ENCODE data around the gene RAVER1. TPM values are rescaled to one million over a fixed set of nuclear protein-coding genes. Genes with fewer than 3 reads are reported as not detected.

Gene RAVER1
- total and polyA plus RNA-seq, 2 donors (not counting 1 experiment from before 2014, with no cell fraction given) = 2.3 to 5.6 TPM

DNA sequence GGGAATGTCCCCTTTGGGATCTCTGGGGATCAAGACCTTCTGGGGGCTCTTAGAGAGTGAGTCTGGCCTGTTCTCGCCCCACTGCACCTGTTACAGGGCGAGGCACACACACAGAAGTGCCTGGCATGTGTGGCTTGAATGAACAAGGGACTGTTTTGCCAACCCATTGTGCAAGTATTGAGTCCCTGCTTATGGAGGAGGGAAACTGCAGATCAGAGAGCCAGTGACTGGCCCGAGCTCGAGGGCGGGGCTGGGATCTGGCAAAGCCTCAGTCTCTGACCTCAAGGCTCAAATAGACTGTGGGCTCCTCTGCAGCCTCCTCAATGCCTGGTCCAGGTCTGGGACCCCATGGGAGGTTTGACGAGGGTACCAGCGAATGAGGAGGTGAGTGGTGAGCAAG is 5.5 kb downstream of the RAVER1 start:
- no peak overlapping the region for H2AFZ ChIP-seq (ENCODE audit: low read length)
- no peaks in the 10 kb centered on the region for H4K20me1 ChIP-seq (ENCODE audit: control insufficient read depth, extremely low read depth, insufficient read depth, low read length)
- H3K4me1 ChIP-seq (ENCODE audit: control insufficient read depth, extremely low read depth, insufficient read depth, low read length) = peaks cover 4% of the 10 kb centered on the region
- H3K36me3 ChIP-seq (ENCODE audit: control insufficient read depth, insufficient read depth, low read length) = peaks cover 32% of the 10 kb centered on the region
- no peak overlapping the region for H3K27ac ChIP-seq (ENCODE audit: insufficient read depth, low read length)
- H3K4me2 ChIP-seq (ENCODE audit: extremely low read depth, insufficient read depth, low read length) = no peak overlapping the region
- DNase-seq (ENCODE audit: low read depth in 2 of 2) = no peak
- H3K79me2 ChIP-seq (ENCODE audit: control insufficient read depth, insufficient read depth, low read length) = peaks cover 24% of the 10 kb centered on the region
- no peaks in the 10 kb centered on the region for H3K27me3 ChIP-seq (ENCODE audit: control insufficient read depth, insufficient read depth, low read length)
- no peaks in the 10 kb centered on the region for H3K9me3 ChIP-seq (ENCODE audit: control insufficient read depth, insufficient read depth, low read depth, low read length)
- TF ChIP-seq, protein P1, sequence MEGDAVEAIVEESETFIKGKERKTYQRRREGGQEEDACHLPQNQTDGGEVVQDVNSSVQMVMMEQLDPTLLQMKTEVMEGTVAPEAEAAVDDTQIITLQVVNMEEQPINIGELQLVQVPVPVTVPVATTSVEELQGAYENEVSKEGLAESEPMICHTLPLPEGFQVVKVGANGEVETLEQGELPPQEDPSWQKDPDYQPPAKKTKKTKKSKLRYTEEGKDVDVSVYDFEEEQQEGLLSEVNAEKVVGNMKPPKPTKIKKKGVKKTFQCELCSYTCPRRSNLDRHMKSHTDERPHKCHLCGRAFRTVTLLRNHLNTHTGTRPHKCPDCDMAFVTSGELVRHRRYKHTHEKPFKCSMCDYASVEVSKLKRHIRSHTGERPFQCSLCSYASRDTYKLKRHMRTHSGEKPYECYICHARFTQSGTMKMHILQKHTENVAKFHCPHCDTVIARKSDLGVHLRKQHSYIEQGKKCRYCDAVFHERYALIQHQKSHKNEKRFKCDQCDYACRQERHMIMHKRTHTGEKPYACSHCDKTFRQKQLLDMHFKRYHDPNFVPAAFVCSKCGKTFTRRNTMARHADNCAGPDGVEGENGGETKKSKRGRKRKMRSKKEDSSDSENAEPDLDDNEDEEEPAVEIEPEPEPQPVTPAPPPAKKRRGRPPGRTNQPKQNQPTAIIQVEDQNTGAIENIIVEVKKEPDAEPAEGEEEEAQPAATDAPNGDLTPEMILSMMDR (conservative IDR thresholded peaks at IDR 0.05 in 1 of 2, IDR thresholded peaks at IDR 0.05 in 1 of 2; ENCODE audit: low read depth in 1 of 2, low read length in 2 of 2) = no peak
- TF ChIP-seq EZH2 (IDR thresholded peaks at IDR 0.05; ENCODE audit: low read length, missing control alignments) = no peak
- H3K9ac ChIP-seq (ENCODE audit: insufficient read depth, low read length) = no peak overlapping the region
- no peak overlapping the region for H3K4me3 ChIP-seq (replicated peaks in 1 of 4; ENCODE audit: control extremely low read depth in 1 of 4, insufficient read depth in 1 of 4, low read depth in 3 of 4, low read length in 4 of 4)

DNA sequence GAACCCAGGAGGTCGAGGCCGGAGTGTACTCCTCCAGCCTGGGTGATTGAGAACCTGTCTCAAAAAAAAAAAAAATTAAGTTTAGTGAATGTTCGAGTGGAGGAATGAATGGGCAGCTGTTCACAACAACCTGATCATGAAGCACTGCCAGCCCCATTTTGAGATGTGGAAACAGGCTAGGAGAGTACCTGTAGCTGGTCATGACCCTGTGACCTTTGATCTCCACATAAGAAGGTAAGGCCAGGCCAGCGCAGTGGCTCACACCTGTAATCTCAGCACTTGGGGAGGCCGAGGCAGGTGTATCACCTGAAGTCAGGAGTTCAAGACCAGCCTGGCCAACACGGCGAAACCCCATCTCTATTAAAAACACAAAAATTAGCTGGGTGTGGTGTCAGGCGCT is 7.6 kb downstream of the RAVER1 start:
- Histone ChIP-seq H3K79me2 (ENCODE audit: control insufficient read depth, insufficient read depth, low read length) (peaks cover 8% of the 10 kb centered on the region), H2AFZ (ENCODE audit: low read length) (no peak overlapping the region), H3K36me3 (ENCODE audit: control insufficient read depth, insufficient read depth, low read length) (peaks cover 36% of the 10 kb centered on the region), H3K27me3 (ENCODE audit: control insufficient read depth, insufficient read depth, low read length) (no peaks in the 10 kb centered on the region), H3K9me3 (ENCODE audit: control insufficient read depth, insufficient read depth, low read depth, low read length) (no peaks in the 10 kb centered on the region), H3K4me1 (ENCODE audit: control insufficient read depth, extremely low read depth, insufficient read depth, low read length) (no peaks in the 10 kb centered on the region), H3K9ac (ENCODE audit: insufficient read depth, low read length) (no peak overlapping the region), H3K27ac (ENCODE audit: insufficient read depth, low read length) (no peak overlapping the region), H4K20me1 (ENCODE audit: control insufficient read depth, extremely low read depth, insufficient read depth, low read length) (no peaks in the 10 kb centered on the region), H3K4me2 (ENCODE audit: extremely low read depth, insufficient read depth, low read length) (no peak overlapping the region), H3K4me3 (replicated peaks in 1 of 4; ENCODE audit: control extremely low read depth in 1 of 4, insufficient read depth in 1 of 4, low read depth in 3 of 4, low read length in 4 of 4) (no peak overlapping the region)
- TF ChIP-seq EZH2 (IDR thresholded peaks at IDR 0.05; ENCODE audit: low read length, missing control alignments) = no peak
- TF ChIP-seq, protein P1 (conservative IDR thresholded peaks at IDR 0.05 in 1 of 2, IDR thresholded peaks at IDR 0.05 in 1 of 2; ENCODE audit: low read depth in 1 of 2, low read length in 2 of 2) = no peak
- DNase-seq (ENCODE audit: low read depth in 2 of 2) = no peak

DNA sequence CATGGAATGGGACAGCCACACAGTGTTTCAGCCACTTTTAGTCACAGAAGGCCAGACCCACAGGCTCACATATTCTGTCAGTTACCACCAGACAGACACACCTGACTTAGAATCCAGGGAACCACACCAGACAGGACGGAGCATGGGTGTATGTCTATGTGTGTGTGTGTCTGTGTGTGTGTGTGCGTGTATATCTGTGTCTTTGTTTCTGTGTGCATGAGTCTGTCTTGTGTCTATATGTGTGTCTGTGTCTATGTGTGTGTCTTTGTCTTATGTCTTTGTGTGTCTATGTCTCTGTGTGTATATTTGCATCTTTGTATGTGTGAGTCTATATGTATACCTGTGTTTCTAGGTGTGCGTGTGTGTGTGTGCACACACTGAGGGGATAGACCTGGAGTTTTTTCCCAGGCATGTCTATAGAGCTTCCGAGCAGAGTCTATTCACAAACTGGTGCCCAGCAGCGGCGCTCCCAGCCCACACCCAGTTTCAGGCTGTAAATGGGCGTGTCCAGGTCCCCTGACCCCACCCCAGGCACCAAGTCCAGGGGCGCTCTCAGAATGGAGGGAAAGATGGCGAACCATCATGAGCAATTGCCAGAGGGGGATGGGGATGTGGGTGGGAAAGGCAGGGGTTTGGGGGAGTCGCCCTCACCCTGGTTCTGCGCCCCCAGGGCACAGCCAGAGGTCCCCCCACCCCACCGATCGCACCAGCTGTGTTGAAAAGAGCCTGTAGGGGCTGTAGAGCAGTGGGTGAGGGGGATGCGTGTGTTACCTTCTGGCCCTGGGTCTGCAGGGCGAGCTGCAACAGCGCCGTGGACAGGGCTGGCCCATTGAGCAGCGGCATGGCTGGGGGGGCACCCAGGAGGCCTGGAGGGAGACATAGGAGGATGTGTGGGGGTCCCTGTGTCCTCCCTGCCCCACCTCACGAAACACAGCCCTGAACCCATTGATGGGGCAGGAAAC is 11.2 kb downstream of the RAVER1 start:
- peaks cover 28% of the 10 kb centered on the region for H3K36me3 ChIP-seq (ENCODE audit: control insufficient read depth, insufficient read depth, low read length)
- no peaks in the 10 kb centered on the region for H3K27me3 ChIP-seq (ENCODE audit: control insufficient read depth, insufficient read depth, low read length)
- no peak for DNase-seq (ENCODE audit: low read depth in 2 of 2)

More for the DNA sequence above, 11.2 kb downstream of the RAVER1 start:
- TF ChIP-seq EZH2 (IDR thresholded peaks at IDR 0.05; ENCODE audit: low read length, missing control alignments) = no peak
- TF ChIP-seq, protein P1 (conservative IDR thresholded peaks at IDR 0.05 in 1 of 2, IDR thresholded peaks at IDR 0.05 in 1 of 2; ENCODE audit: low read depth in 1 of 2, low read length in 2 of 2) = no peak
- Histone ChIP-seq H3K9ac (ENCODE audit: insufficient read depth, low read length) (no peak overlapping the region), H3K4me2 (ENCODE audit: extremely low read depth, insufficient read depth, low read length) (no peak overlapping the region), H3K79me2 (ENCODE audit: control insufficient read depth, insufficient read depth, low read length) (no peaks in the 10 kb centered on the region), H3K9me3 (ENCODE audit: control insufficient read depth, insufficient read depth, low read depth, low read length) (no peaks in the 10 kb centered on the region), H3K4me3 (replicated peaks in 1 of 4; ENCODE audit: control extremely low read depth in 1 of 4, insufficient read depth in 1 of 4, low read depth in 3 of 4, low read length in 4 of 4) (no peak overlapping the region), H4K20me1 (ENCODE audit: control insufficient read depth, extremely low read depth, insufficient read depth, low read length) (no peaks in the 10 kb centered on the region), H3K4me1 (ENCODE audit: control insufficient read depth, extremely low read depth, insufficient read depth, low read length) (no peaks in the 10 kb centered on the region), H3K27ac (ENCODE audit: insufficient read depth, low read length) (no peak overlapping the region), H2AFZ (ENCODE audit: low read length) (no peak overlapping the region)
